ENCODE data around the gene TFF2. TPM values are rescaled to one million over a fixed set of nuclear protein-coding genes. Genes with fewer than 3 reads are reported as not detected.

The TFF2 gene
- total and polyA plus RNA-seq, 9 donors = 0.26 to 0.49 TPM; not detected in 7

GRCh38 chr21:42376338-42376982, 25.7 kb upstream of the TFF2 start:
- 77% methylated on average over 31 of the region's 32 CpGs for WGBS (ENCODE audit: insufficient coverage)
- no peak for DNase-seq

GRCh38 chr21:42375966-42376337, 25.2 kb upstream of the TFF2 start:
- Histone ChIP-seq H3K4me3 (ENCODE audit: low read length) (no peak overlapping the region), H3K27me3 (ENCODE audit: control insufficient read depth, insufficient read depth, low read length) (peaks cover 14% of the 10 kb centered on the region), H3K27ac (ENCODE audit: low read length) (no peak overlapping the region), H3K4me1 (ENCODE audit: control insufficient read depth, insufficient read depth, low read length) (no peaks in the 10 kb centered on the region), H3K36me3 (ENCODE audit: control insufficient read depth, insufficient read depth, low read length) (no peaks in the 10 kb centered on the region), H3K9me3 (replicated peaks; ENCODE audit: control insufficient read depth, low read depth, low read length) (no peaks in the 10 kb centered on the region)
- 81% methylated on average over 3 of the region's 3 CpGs for WGBS (ENCODE audit: insufficient coverage)
- no peak for DNase-seq

More at GRCh38 chr21:42376338-42376982, 25.7 kb upstream of the TFF2 start:
- no peaks in the 10 kb centered on the region for H3K4me1 ChIP-seq (ENCODE audit: control insufficient read depth, insufficient read depth, low read length)
- H3K4me3 ChIP-seq (ENCODE audit: low read length) = no peak overlapping the region
- H3K9me3 ChIP-seq (replicated peaks; ENCODE audit: control insufficient read depth, low read depth, low read length) = peaks cover 2% of the 10 kb centered on the region
- H3K27me3 ChIP-seq (ENCODE audit: control insufficient read depth, insufficient read depth, low read length) = peaks cover 17% of the 10 kb centered on the region
- no peak overlapping the region for H3K27ac ChIP-seq (ENCODE audit: low read length)
- H3K36me3 ChIP-seq (ENCODE audit: control insufficient read depth, insufficient read depth, low read length) = no peaks in the 10 kb centered on the region

GRCh38 chr21:42375506-42375905, 24.7 kb upstream of the TFF2 start:
- DNase-seq = no peak
- Histone ChIP-seq H3K4me1 (ENCODE audit: control insufficient read depth, insufficient read depth, low read length) (no peaks in the 10 kb centered on the region), H3K27ac (ENCODE audit: low read length) (no peak overlapping the region), H3K27me3 (ENCODE audit: control insufficient read depth, insufficient read depth, low read length) (peaks cover 14% of the 10 kb centered on the region), H3K36me3 (ENCODE audit: control insufficient read depth, insufficient read depth, low read length) (no peaks in the 10 kb centered on the region), H3K9me3 (replicated peaks; ENCODE audit: control insufficient read depth, low read depth, low read length) (no peaks in the 10 kb centered on the region), H3K4me3 (ENCODE audit: low read length) (no peak overlapping the region)
- WGBS (ENCODE audit: insufficient coverage) = 49% methylated on average over 8 of the region's 11 CpGs

- no peaks in the 10 kb centered on the region for H3K36me3 ChIP-seq (ENCODE audit: control insufficient read depth, insufficient read depth, low read length)
- no peak overlapping the region for H3K27ac ChIP-seq (ENCODE audit: low read length)
- no peaks in the 10 kb centered on the region for H3K9me3 ChIP-seq (replicated peaks; ENCODE audit: control insufficient read depth, low read depth, low read length)
- H3K4me3 ChIP-seq (ENCODE audit: low read length) = no peak overlapping the region
- DNase-seq = no peak
- 7% methylated on average over 18 of the region's 23 CpGs for WGBS (ENCODE audit: insufficient coverage)
- H3K27me3 ChIP-seq (ENCODE audit: control insufficient read depth, insufficient read depth, low read length) = peaks cover 14% of the 10 kb centered on the region
- no peaks in the 10 kb centered on the region for H3K4me1 ChIP-seq (ENCODE audit: control insufficient read depth, insufficient read depth, low read length)
Measured at GRCh38 chr21:42374864-42375499, 24.2 kb upstream of the TFF2 start.

- Histone ChIP-seq H3K27me3 (ENCODE audit: control insufficient read depth, insufficient read depth, low read length) (peaks cover 14% of the 10 kb centered on the region), H3K4me1 (ENCODE audit: control insufficient read depth, insufficient read depth, low read length) (no peaks in the 10 kb centered on the region), H3K27ac (ENCODE audit: low read length) (no peak overlapping the region), H3K9me3 (replicated peaks; ENCODE audit: control insufficient read depth, low read depth, low read length) (no peaks in the 10 kb centered on the region), H3K36me3 (ENCODE audit: control insufficient read depth, insufficient read depth, low read length) (no peaks in the 10 kb centered on the region), H3K4me3 (ENCODE audit: low read length) (no peak overlapping the region)
- WGBS (ENCODE audit: insufficient coverage) = 80% methylated on average over 3 of the region's 7 CpGs
- no peak for DNase-seq
Measured at GRCh38 chr21:42374457-42374856, 23.7 kb upstream of the TFF2 start.

- DNase-seq = no peak
- WGBS (ENCODE audit: insufficient coverage) = 92% methylated on average over 16 of the region's 16 CpGs
- Histone ChIP-seq H3K9me3 (replicated peaks; ENCODE audit: control insufficient read depth, low read depth, low read length) (no peaks in the 10 kb centered on the region), H3K27me3 (ENCODE audit: control insufficient read depth, insufficient read depth, low read length) (peaks cover 14% of the 10 kb centered on the region), H3K4me1 (ENCODE audit: control insufficient read depth, insufficient read depth, low read length) (no peaks in the 10 kb centered on the region), H3K4me3 (ENCODE audit: low read length) (no peak overlapping the region), H3K36me3 (ENCODE audit: control insufficient read depth, insufficient read depth, low read length) (no peaks in the 10 kb centered on the region), H3K27ac (ENCODE audit: low read length) (no peak overlapping the region)
Measured at GRCh38 chr21:42373908-42374455, 23.2 kb upstream of the TFF2 start.

- H3K27ac ChIP-seq (ENCODE audit: low read length) = no peak overlapping the region
- H3K4me3 ChIP-seq (ENCODE audit: low read length) = no peak overlapping the region
- 71% methylated on average over 18 of the region's 25 CpGs for WGBS (ENCODE audit: insufficient coverage)
- peaks cover 14% of the 10 kb centered on the region for H3K27me3 ChIP-seq (ENCODE audit: control insufficient read depth, insufficient read depth, low read length)
- H3K4me1 ChIP-seq (ENCODE audit: control insufficient read depth, insufficient read depth, low read length) = no peaks in the 10 kb centered on the region
- H3K36me3 ChIP-seq (ENCODE audit: control insufficient read depth, insufficient read depth, low read length) = no peaks in the 10 kb centered on the region
- H3K9me3 ChIP-seq (replicated peaks; ENCODE audit: control insufficient read depth, low read depth, low read length) = no peaks in the 10 kb centered on the region
- no peak for DNase-seq
Measured at GRCh38 chr21:42373196-42373907, 22.6 kb upstream of the TFF2 start.

GRCh38 chr21:42370894-42371654, 20.3 kb upstream of the TFF2 start:
- H3K27me3 ChIP-seq (ENCODE audit: control insufficient read depth, insufficient read depth, low read length) = peaks cover 12% of the 10 kb centered on the region
- no peaks in the 10 kb centered on the region for H3K9me3 ChIP-seq (replicated peaks; ENCODE audit: control insufficient read depth, low read depth, low read length)
- 71% methylated on average over 18 of the region's 18 CpGs for WGBS (ENCODE audit: insufficient coverage)

GRCh38 chr21:42369821-42370220, 19.0 kb upstream of the TFF2 start:
- no peak overlapping the region for H3K27ac ChIP-seq (ENCODE audit: low read length)
- no peak overlapping the region for H3K4me3 ChIP-seq (ENCODE audit: low read length)
- 75% methylated on average over 13 of the region's 16 CpGs for WGBS (ENCODE audit: insufficient coverage)
- DNase-seq = no peak
- H3K36me3 ChIP-seq (ENCODE audit: control insufficient read depth, insufficient read depth, low read length) = no peaks in the 10 kb centered on the region
- H3K9me3 ChIP-seq (replicated peaks; ENCODE audit: control insufficient read depth, low read depth, low read length) = no peaks in the 10 kb centered on the region
- H3K4me1 ChIP-seq (ENCODE audit: control insufficient read depth, insufficient read depth, low read length) = no peaks in the 10 kb centered on the region
- peaks cover 5% of the 10 kb centered on the region for H3K27me3 ChIP-seq (ENCODE audit: control insufficient read depth, insufficient read depth, low read length)

More at GRCh38 chr21:42370894-42371654, 20.3 kb upstream of the TFF2 start:
- Histone ChIP-seq H3K27ac (ENCODE audit: low read length) (no peak overlapping the region), H3K4me3 (ENCODE audit: low read length) (no peak overlapping the region), H3K36me3 (ENCODE audit: control insufficient read depth, insufficient read depth, low read length) (no peaks in the 10 kb centered on the region), H3K4me1 (ENCODE audit: control insufficient read depth, insufficient read depth, low read length) (no peaks in the 10 kb centered on the region)
- no peak for DNase-seq

Measured in muscle of leg (tissue), 11 donors.